HepG2 (cell line): ENCODE measurements around the gene LIN7A. TPM values are rescaled to one million over a fixed set of nuclear protein-coding genes. Genes with fewer than 3 reads are reported as not detected.
A peak's percentile ranks its signal among the peaks of the same experiment; 100 is the strongest.

ENCODE experiments used
- ATAC-seq: fragments of 200-7000 bp; cut with Tn5 transposase; 3 replicates; pipeline ENCODE4 v1.9.1; 2020; ENCODE audit warnings: mild to moderate bottlenecking, moderate library complexity
- Bru-seq: library from RNA; stranded (reverse); fragments of 400-500 nt; gene quantifications from one replicate; lab custom pipeline; 2021; lab: Mats Ljungman, UMichigan
- BruChase-seq, 2 experiments: library from RNA; stranded (reverse); fragments of 400-500 nt; gene quantifications; one replicate each; lab custom pipeline; 2021; lab: Mats Ljungman, UMichigan
- BruUV-seq: library from RNA; stranded (reverse); fragments of 400-500 nt; replicated peaks from 2 replicates; lab custom pipeline; 2021; lab: Mats Ljungman, UMichigan
- CTCF ChIA-PET: fragments of 300-600 bp; formaldehyde crosslinking; extraction: SDS; loops from one replicate; lab custom pipeline; 2021; ENCODE audit warnings: low total read pairs, inconsistent platforms, low intra/inter-chr PET ratio; lab: Yijun Ruan, JAX
- POLR2A ChIA-PET: fragments of 350-600 bp; sonication (Branson Sonifier 250); formaldehyde crosslinking; loops from one replicate; lab custom pipeline; 2020; ENCODE audit warnings: antibody characterized with exemption, inconsistent platforms; lab: Yijun Ruan, JAX
- DNase-seq: peaks from one replicate; pipeline ENCODE4 v3.0.0-alpha.2; 2015; ENCODE audit warnings: low spot score
- FAIRE-seq: peaks from 3 replicates; lab custom pipeline; 2011; peaks lifted over from hg19 to GRCh38; lab: Jason Lieb, UNC
- H2AFZ ChIP-seq: one replicate; pipeline ENCODE4 v1.6.1; 2011; ENCODE audit warnings: low read length, inconsistent platforms
- H3K27ac ChIP-seq: fragments of 300-600 bp; 3 replicates; pipeline ENCODE4 v1.8.0; 2011; ENCODE audit warnings: mixed run types, mild to moderate bottlenecking, mixed read lengths, low read length, inconsistent platforms; ENCODE audit not compliant: insufficient read depth; ENCODE audit errors: extremely low read length
- H3K27me3 ChIP-seq, 2 experiments: fragments of 200-600 bp in 1 of 2; 2 replicates in 1 of 2; 3 replicates in 1 of 2; pipeline versions ENCODE4 v1.6.0 to v1.8.0; 2011; ENCODE audit warnings: low read length in 2 of 2, mild to moderate bottlenecking in 2 of 2, moderate library complexity in 2 of 2, inconsistent platforms in 1 of 2; ENCODE audit not compliant: insufficient read depth in 2 of 2, control insufficient read depth in 1 of 2
- H3K36me3 ChIP-seq, 2 experiments: fragments of 200-600 bp in 1 of 2; replicated peaks in 1 of 2; 2 replicates in 1 of 2; 3 replicates in 1 of 2; pipeline versions ENCODE4 v1.5.1 to v1.8.0; 2011; ENCODE audit warnings: low read length in 2 of 2, inconsistent platforms in 1 of 2; ENCODE audit not compliant: insufficient read depth in 2 of 2, control insufficient read depth in 1 of 2
- H3K4me1 ChIP-seq: 2 replicates; pipeline ENCODE4 v1.5.1; 2012; ENCODE audit warnings: low read length, inconsistent platforms; ENCODE audit not compliant: insufficient read depth
- H3K4me2 ChIP-seq: 2 replicates; pipeline ENCODE4 v1.6.0; 2011; ENCODE audit warnings: low read depth, low read length, inconsistent platforms
- H3K4me3 ChIP-seq, 3 experiments: fragments of 200-600 bp in 1 of 3; sonication (generic), shearing (Covaris generic) in 1 of 3; replicated peaks in 1 of 3; 2 replicates each; pipeline ENCODE4 v1.5.1; 2011 to 2016; ENCODE audit warnings: low read length in 3 of 3, inconsistent platforms in 2 of 3, low read depth in 2 of 3, mild to moderate bottlenecking in 2 of 3, control low read depth in 1 of 3, mixed read lengths in 1 of 3; ENCODE audit not compliant: insufficient read depth in 1 of 3
- H3K79me2 ChIP-seq: one replicate; pipeline ENCODE4 v1.6.1; 2011; ENCODE audit warnings: low read length, inconsistent platforms; ENCODE audit not compliant: insufficient read depth
- H3K9ac ChIP-seq: 2 replicates; pipeline ENCODE4 v1.6.0; 2011; ENCODE audit warnings: mild to moderate bottlenecking, low read depth, low read length, inconsistent platforms; ENCODE audit not compliant: insufficient read depth
- H3K9me3 ChIP-seq: 2 replicates; pipeline ENCODE4 v1.5.1; 2012; ENCODE audit warnings: mild to moderate bottlenecking, low read length
- H4K20me1 ChIP-seq: 2 replicates; pipeline ENCODE4 v1.6.0; 2011; ENCODE audit warnings: inconsistent platforms, mild to moderate bottlenecking, low read length, moderate library complexity; ENCODE audit not compliant: insufficient read depth
- AGO1 ChIP-seq: fragments of 200-400 bp; formaldehyde crosslinking; IDR thresholded peaks from 2 replicates; pipeline ENCODE4 v1.6.1; 2017; ENCODE audit warnings: mild to moderate bottlenecking, low read depth, low read length, moderate library complexity; ENCODE audit not compliant: poor library complexity, severe bottlenecking
- KDM2A ChIP-seq: sonication (generic); formaldehyde crosslinking; IDR thresholded peaks from 2 replicates; pipeline ENCODE4 v1.4.0; 2020; ENCODE audit warnings: low read depth, missing genetic modification reagents, borderline replicate concordance
- POLR2A ChIP-seq, 2 experiments: IDR thresholded peaks; 2 replicates each; pipeline ENCODE4 v1.6.1; 2011; ENCODE audit warnings: low read depth in 2 of 2, low read length in 2 of 2, mild to moderate bottlenecking in 1 of 2, moderate library complexity in 1 of 2; ENCODE audit not compliant: insufficient read depth in 1 of 2
- PTBP1 ChIP-seq: fragments of 200-400 bp; formaldehyde crosslinking; IDR thresholded peaks from 2 replicates; pipeline ENCODE4 v1.6.1; 2018; ENCODE audit warnings: low read length, low read depth; ENCODE audit not compliant: poor library complexity, severe bottlenecking
- RARG ChIP-seq: sonication (generic); formaldehyde crosslinking; IDR thresholded peaks from 2 replicates; pipeline ENCODE4 v1.4.0; 2020; ENCODE audit warnings: low read depth, mild to moderate bottlenecking, missing genetic modification reagents
- ZNF274 ChIP-seq: sonication (generic); formaldehyde crosslinking; IDR thresholded peaks from 2 replicates; pipeline ENCODE4 v1.5.1; 2020; ENCODE audit warnings: mild to moderate bottlenecking, missing genetic modification reagents
- ZNF563 ChIP-seq: sonication (generic); formaldehyde crosslinking; IDR thresholded peaks from 2 replicates; pipeline ENCODE4 v1.8.0; 2022; ENCODE audit warnings: mild to moderate bottlenecking, moderate library complexity, missing genetic modification reagents
- ZNF709 ChIP-seq: sonication (generic); formaldehyde crosslinking; IDR thresholded peaks from 2 replicates; pipeline ENCODE4 v1.5.0; 2020; ENCODE audit warnings: mild to moderate bottlenecking, missing genetic modification reagents
- WGBS: methylation state at CpG from one replicate; pipeline ENCODE4 v1.1.6; 2017; ENCODE audit warnings: low lambda C conversion rate; 5-methylcytosine and 5-hydroxymethylcytosine counted together
- in situ Hi-C: cut with HindIII; loops from 2 replicates; pipeline ENCODE4 v1.10.0; 2017; ENCODE audit warnings: low pct_unique_long_range_greater_than_20kb; ENCODE audit not compliant: extremely low pct_ligation_motif_present
- intact Hi-C: fragments of 100-400 bp; cut with micrococcal nuclease; formaldehyde crosslinking; loops from one replicate; pipeline ENCODE4 v1.10.0; 2022; ENCODE audit not compliant: unreplicated experiment
- long read RNA-seq, 2 experiments: library from RNA in 1 of 2; library from polyadenylated mRNA in 1 of 2; stranded (forward) in 1 of 2; unstranded in 1 of 2; transcript quantifications; one replicate each; pipeline ENCODE4 v2.0.0, GENCODE V29; 2019 to 2022
- polyA minus RNA-seq, 3 experiments: library from RNA; depleted of rRNA, polyadenylated mRNA; stranded (reverse); fragments of >200 nt; gene quantifications; 2 replicates each; pipeline ENCODE4 v1.2.3, GENCODE V29; 2011; ENCODE audit warnings: low replicate concordance in 1 of 3
- polyA plus RNA-seq, 8 experiments: library from polyadenylated mRNA; depleted of rRNA in 3 of 8; stranded (reverse) in 7 of 8; unstranded in 1 of 8; fragments of >200 nt; fragmentation: Illumina TruSeq in 4 of 8; extraction: Trizol in 4 of 8; gene quantifications; 2 replicates each; pipeline versions ENCODE4 v1.2.1 to v1.2.3, GENCODE V29; 2011 to 2016; ENCODE audit warnings: low read depth in 4 of 8, missing spikeins in 1 of 8, mixed read lengths in 1 of 8; ENCODE audit not compliant: insufficient read depth in 1 of 8
- total RNA-seq, 5 experiments: library from RNA; depleted of rRNA; stranded (reverse); fragments of >200 nt; fragmentation: Illumina TruSeq; extraction: Trizol; gene quantifications; 2 replicates each; pipeline ENCODE4 v1.2.3, GENCODE V29; 2016; ENCODE audit warnings: low read depth in 1 of 5
- TF ChIP-seq, protein P1 (sequence below), 2 experiments: IDR thresholded peaks; 2 replicates each; pipeline ENCODE4 v1.6.1; 2011 to 2012; ENCODE audit warnings: low read length in 2 of 2, borderline replicate concordance in 1 of 2, low read depth in 1 of 2, mild to moderate bottlenecking in 1 of 2, moderate library complexity in 1 of 2

The LIN7A gene, protein sequence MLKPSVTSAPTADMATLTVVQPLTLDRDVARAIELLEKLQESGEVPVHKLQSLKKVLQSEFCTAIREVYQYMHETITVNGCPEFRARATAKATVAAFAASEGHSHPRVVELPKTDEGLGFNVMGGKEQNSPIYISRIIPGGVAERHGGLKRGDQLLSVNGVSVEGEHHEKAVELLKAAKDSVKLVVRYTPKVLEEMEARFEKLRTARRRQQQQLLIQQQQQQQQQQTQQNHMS
- total RNA-seq (2016; rRNA removed; fragmentation: Illumina TruSeq; extraction: Trizol), result 18.5 and 31.9 TPM in 2 replicates
- 4.5 and 5.5 TPM in 2 replicates for total RNA-seq (2016; cell fraction: cytosol; rRNA removed; fragmentation: Illumina TruSeq; extraction: Trizol; ENCODE audit: low read depth)
- 18.8 and 29.3 TPM in 2 replicates for total RNA-seq (2016; cell fraction: insoluble cytoplasmic fraction; rRNA removed; fragmentation: Illumina TruSeq; extraction: Trizol)
- 6.1 and 6.3 TPM in 2 replicates for total RNA-seq (2016; cell fraction: membrane; rRNA removed; fragmentation: Illumina TruSeq; extraction: Trizol)
- 15.4 and 20.0 TPM in 2 replicates for total RNA-seq (2016; cell fraction: nucleus; rRNA removed; fragmentation: Illumina TruSeq; extraction: Trizol)
- polyA plus RNA-seq (2011; rRNA removed), result 14.4 and 19.2 TPM in 2 replicates
- 13.9 and 17.2 TPM in 2 replicates for polyA plus RNA-seq (2011; cell fraction: cytosol; rRNA removed)
- 10.1 and 11.0 TPM in 2 replicates for polyA plus RNA-seq (2011; cell fraction: nucleus; rRNA removed)
- polyA plus RNA-seq (2012), result 17.4 and 20.6 TPM in 2 replicates
- polyA plus RNA-seq (2016; cell fraction: cytosol; fragmentation: Illumina TruSeq; extraction: Trizol; ENCODE audit: low read depth), result 3.4 and 3.8 TPM in 2 replicates
- 25.6 and 26.5 TPM in 2 replicates for polyA plus RNA-seq (2016; cell fraction: insoluble cytoplasmic fraction; fragmentation: Illumina TruSeq; extraction: Trizol; ENCODE audit: low read depth)
- polyA plus RNA-seq (2016; cell fraction: membrane; fragmentation: Illumina TruSeq; extraction: Trizol; ENCODE audit: low read depth), result 4.4 and 5.9 TPM in 2 replicates
- 16.7 and 18.0 TPM in 2 replicates for polyA plus RNA-seq (2016; cell fraction: nucleus; fragmentation: Illumina TruSeq; extraction: Trizol; ENCODE audit: insufficient read depth, low read depth)
- 13.0 TPM in 1 of 2 replicates, not detected in the other for polyA minus RNA-seq (2011; rRNA and poly(A)+ RNA removed; ENCODE audit: low replicate concordance)
- polyA minus RNA-seq (2011; cell fraction: cytosol; rRNA and poly(A)+ RNA removed), result 15.1 and 15.6 TPM in 2 replicates
- polyA minus RNA-seq (2011; cell fraction: nucleus; rRNA and poly(A)+ RNA removed), result 35.3 and 37.2 TPM in 2 replicates
- Bru-seq, nascent RNA, result percentile 78 among the genes with signal in this experiment
- BruChase-seq, experiment 1, labeled RNA remaining after a 6-hour chase, result percentile 64 among the genes with signal in this experiment
- percentile 63 among the genes with signal in this experiment for BruChase-seq, experiment 2, labeled RNA remaining after a 2-hour chase
- long read RNA-seq, experiment 1, full-length matches to known transcripts, result 5 of 7 reads
- long read RNA-seq, experiment 1, partial matches to known transcripts, result 1 of 7 reads
- long read RNA-seq, experiment 1, other reads (novel, unspliced or antisense), result 1 of 7 reads
- long read RNA-seq, experiment 2, full-length matches to known transcripts, result 9 of 38 reads
- long read RNA-seq, experiment 2, partial matches to known transcripts, result 2 of 38 reads
- long read RNA-seq, experiment 2, other reads (novel, unspliced or antisense), result 27 of 38 reads

DNA sequence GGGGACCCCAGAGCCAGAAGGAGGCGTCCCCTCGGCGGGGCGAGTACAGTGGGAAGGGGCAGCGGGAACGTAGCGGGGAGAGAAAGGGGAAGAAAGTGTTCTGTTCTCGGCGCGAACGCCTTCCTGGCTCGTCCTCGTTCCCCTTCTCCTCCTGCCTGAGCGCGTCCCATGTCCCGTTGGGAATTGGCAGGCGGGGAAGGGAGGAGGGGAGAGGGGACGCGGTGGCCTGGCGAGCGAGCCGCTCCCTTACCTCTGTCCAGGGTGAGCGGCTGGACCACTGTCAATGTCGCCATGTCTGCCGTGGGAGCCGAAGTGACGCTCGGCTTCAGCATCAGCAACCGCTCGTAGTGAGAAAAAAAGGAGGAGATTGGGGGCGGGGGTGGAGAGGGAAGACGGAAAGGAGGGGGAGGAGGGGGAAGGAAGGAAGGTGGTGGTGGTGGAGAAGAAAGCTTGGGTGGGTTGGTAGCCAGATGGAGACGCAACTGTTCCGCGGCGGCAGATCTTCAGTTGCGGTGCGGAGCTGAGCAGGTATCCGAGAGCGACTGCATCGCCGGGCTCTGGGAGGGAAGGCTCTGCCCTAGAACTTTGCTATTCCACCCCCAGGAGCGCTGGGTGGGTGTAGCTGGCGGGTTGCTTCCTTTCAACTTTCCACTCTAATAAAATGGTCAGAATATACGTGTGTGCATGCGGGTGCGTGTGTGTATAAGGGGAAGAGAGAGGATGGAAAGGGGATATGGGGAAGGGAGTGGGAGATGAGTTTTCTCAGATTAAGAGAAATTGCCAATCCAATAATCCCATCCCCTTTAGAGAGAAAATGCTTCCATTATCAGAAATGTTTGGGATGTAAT lies at the start of gene LIN7A:
LIN7A (minus strand) TSS at position 544 of the 848 bp plus-strand sequence; CDS start at position 332, 212 bp downstream.
- H3K9ac ChIP-seq, result peak within 1 kb of the TSS; percentile 96
- no peaks in the 10 kb centered on the region for H3K36me3 ChIP-seq
- ATAC-seq (peak; percentile 62), FAIRE-seq (no peak), DNase-seq (peak; percentile 18)
- H3K4me2 ChIP-seq, result peak within 1 kb of the TSS; percentile 77
- in situ Hi-C loops, result loop anchor here (10.0 kb wide), 1 partner anchor 137 kb away; the partner anchor contains the start of gene ACSS3
- no TSS peak for BruUV-seq
- no peaks in the 10 kb centered on the region for H3K9me3 ChIP-seq
- no peaks in the 10 kb centered on the region for H4K20me1 ChIP-seq
- H3K27ac ChIP-seq, result peak within 1 kb of the TSS; percentile 98
- POLR2A ChIA-PET, result interaction anchor here (0.8 to 4.0 kb wide), 12 partner anchors 12 to 209 kb away, joined by 3 to 58 read pairs (median 4); no protein-coding TSS in a partner anchor
- no peak within 1 kb of the TSS for H2AFZ ChIP-seq
- peak within 1 kb of the TSS; percentile 80 to 95 (median 83) for H3K4me3 ChIP-seq
- H3K79me2 ChIP-seq, result peaks cover 62% of the 10 kb centered on the region
- H3K4me1 ChIP-seq, result peaks cover 65% of the 10 kb centered on the region
- CTCF ChIA-PET, result no interaction called here
- under 1% methylated on average over 45 of the region's 47 CpGs for WGBS
- H3K27me3 ChIP-seq, result no peaks in the 10 kb centered on the region; a peak in 2 of 5 replicates
- intact Hi-C loops, result loop anchor here (2.0 to 5.0 kb wide), 6 partner anchors 13 to 205 kb away; partner anchors contain the start of gene ACSS3
- peak; percentile 8 for TF ChIP-seq PTBP1
- TF ChIP-seq RARG (CRISPR knock-in tag), result no peak
- TF ChIP-seq, protein P1, sequence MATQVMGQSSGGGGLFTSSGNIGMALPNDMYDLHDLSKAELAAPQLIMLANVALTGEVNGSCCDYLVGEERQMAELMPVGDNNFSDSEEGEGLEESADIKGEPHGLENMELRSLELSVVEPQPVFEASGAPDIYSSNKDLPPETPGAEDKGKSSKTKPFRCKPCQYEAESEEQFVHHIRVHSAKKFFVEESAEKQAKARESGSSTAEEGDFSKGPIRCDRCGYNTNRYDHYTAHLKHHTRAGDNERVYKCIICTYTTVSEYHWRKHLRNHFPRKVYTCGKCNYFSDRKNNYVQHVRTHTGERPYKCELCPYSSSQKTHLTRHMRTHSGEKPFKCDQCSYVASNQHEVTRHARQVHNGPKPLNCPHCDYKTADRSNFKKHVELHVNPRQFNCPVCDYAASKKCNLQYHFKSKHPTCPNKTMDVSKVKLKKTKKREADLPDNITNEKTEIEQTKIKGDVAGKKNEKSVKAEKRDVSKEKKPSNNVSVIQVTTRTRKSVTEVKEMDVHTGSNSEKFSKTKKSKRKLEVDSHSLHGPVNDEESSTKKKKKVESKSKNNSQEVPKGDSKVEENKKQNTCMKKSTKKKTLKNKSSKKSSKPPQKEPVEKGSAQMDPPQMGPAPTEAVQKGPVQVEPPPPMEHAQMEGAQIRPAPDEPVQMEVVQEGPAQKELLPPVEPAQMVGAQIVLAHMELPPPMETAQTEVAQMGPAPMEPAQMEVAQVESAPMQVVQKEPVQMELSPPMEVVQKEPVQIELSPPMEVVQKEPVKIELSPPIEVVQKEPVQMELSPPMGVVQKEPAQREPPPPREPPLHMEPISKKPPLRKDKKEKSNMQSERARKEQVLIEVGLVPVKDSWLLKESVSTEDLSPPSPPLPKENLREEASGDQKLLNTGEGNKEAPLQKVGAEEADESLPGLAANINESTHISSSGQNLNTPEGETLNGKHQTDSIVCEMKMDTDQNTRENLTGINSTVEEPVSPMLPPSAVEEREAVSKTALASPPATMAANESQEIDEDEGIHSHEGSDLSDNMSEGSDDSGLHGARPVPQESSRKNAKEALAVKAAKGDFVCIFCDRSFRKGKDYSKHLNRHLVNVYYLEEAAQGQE (IDR thresholded peaks at IDR 0.05; ENCODE audit: borderline replicate concordance in 1 of 2, low read depth in 1 of 2, low read length in 2 of 2), result 0 out of 4 replicates have a peak, but pooled peaks of 1 of the 2 experiments have one; percentile 20
- no peak for TF ChIP-seq AGO1
- 0 out of 2 replicates have a peak, but pooled peaks have one; percentile 3 for TF ChIP-seq KDM2A (CRISPR knock-in tag)
- peak in 1 of 2 experiments; percentile 45; a peak in 2 of 4 replicates for TF ChIP-seq POLR2A (IDR thresholded peaks at IDR 0.05; ENCODE audit: insufficient read depth in 1 of 2, low read depth in 2 of 2, low read length in 2 of 2)
- no peak for TF ChIP-seq ZNF274 (CRISPR knock-in tag)
- TF ChIP-seq ZNF563 (CRISPR knock-in tag), result 0 out of 2 replicates have a peak, but pooled peaks have one; percentile 6
- 0 out of 2 replicates have a peak, but pooled peaks have one; percentile 7 for TF ChIP-seq ZNF709 (CRISPR knock-in tag)
